H1 (cell line): ENCODE results near the gene ZNF281. TPM values are rescaled to one million over a fixed set of nuclear protein-coding genes. Genes with fewer than 3 reads are reported as not detected.

Experiments used
- EP300 ChIP-seq, 2 experiments: IDR thresholded peaks; 1 replicate in 1 of 2; 2 replicates in 1 of 2; pipeline ENCODE4 v1.6.1; 2011 to 2012; ENCODE audit warnings: low read depth in 2 of 2, low read length in 2 of 2, mild to moderate bottlenecking in 2 of 2, borderline replicate concordance in 1 of 2, inconsistent platforms in 1 of 2, moderate library complexity in 1 of 2
- HDAC2 ChIP-seq, 2 experiments: fragments of 300-600 bp in 1 of 2; sonication (generic) in 1 of 2; IDR thresholded peaks; 2 replicates each; pipeline ENCODE4 v1.6.1; 2011 to 2012; ENCODE audit warnings: low read depth in 2 of 2, low read length in 2 of 2, mild to moderate bottlenecking in 2 of 2, moderate library complexity in 2 of 2, borderline replicate concordance in 1 of 2, inconsistent platforms in 1 of 2
- KDM5A ChIP-seq: fragments of 200-600 bp; IDR thresholded peaks from 2 replicates; pipeline ENCODE4 v1.7.1; 2012; ENCODE audit warnings: mild to moderate bottlenecking, low read length, inconsistent platforms, mixed read lengths
- RBBP5 ChIP-seq: IDR thresholded peaks from 2 replicates; pipeline ENCODE4 v1.7.1; 2012; ENCODE audit warnings: low read depth, mild to moderate bottlenecking, inconsistent platforms, low read length, moderate library complexity, borderline replicate concordance
- SAP30 ChIP-seq: fragments of 300-600 bp; sonication (generic); IDR thresholded peaks from 2 replicates; pipeline ENCODE4 v1.7.1; 2012; ENCODE audit warnings: low read length, moderate library complexity, mild to moderate bottlenecking, inconsistent platforms; ENCODE audit not compliant: insufficient read depth, insufficient replicate concordance
- SIX5 ChIP-seq: IDR thresholded peaks from 2 replicates; pipeline ENCODE4 v1.6.1; 2011; ENCODE audit warnings: mild to moderate bottlenecking, low read depth, low read length
- SP1 ChIP-seq: IDR thresholded peaks from 2 replicates; pipeline ENCODE4 v1.6.1; 2011; ENCODE audit warnings: low read depth, low read length
- TEAD4 ChIP-seq: IDR thresholded peaks from 2 replicates; pipeline ENCODE4 v1.6.1; 2012; ENCODE audit warnings: low read depth, low read length, inconsistent platforms, mixed read lengths
- polyA plus RNA-seq, 7 experiments: library from polyadenylated mRNA; depleted of rRNA in 3 of 7; stranded (reverse) in 5 of 7; unstranded in 2 of 7; fragments of >200 nt in 5 of 7; fragments of 200-250 nt in 2 of 7; gene quantifications; 1 replicate in 5 of 7; 2 replicates in 1 of 7; 4 replicates in 1 of 7; pipeline versions ENCODE4 v1.2.1 to v1.2.3, GENCODE V29; 2011 to 2013; ENCODE audit warnings: missing spikeins in 2 of 7, mixed read lengths in 2 of 7
- total RNA-seq: library from RNA; stranded (reverse); fragmentation: NEBNext Ultra II Directional; extraction: Animal tissue kit (Norgen Biotek cat#: 25700); gene quantifications from 2 replicates; pipeline ENCODE4 v1.2.1, GENCODE V29; 2021
- TF ChIP-seq, protein P1 (sequence below): fragments of 300-600 bp; sonication (generic); IDR thresholded peaks from 2 replicates; pipeline ENCODE4 v1.7.1; 2012; ENCODE audit warnings: low read length, moderate library complexity, mild to moderate bottlenecking, inconsistent platforms; ENCODE audit not compliant: insufficient replicate concordance
- TF ChIP-seq, protein P2 (sequence below): IDR thresholded peaks from 2 replicates; pipeline ENCODE4 v1.6.1; 2012; ENCODE audit warnings: inconsistent platforms

ZNF281 gene
- total and polyA plus RNA-seq, 2 of the 8 experiments (the other 6 are each of a cell fraction or from before 2014, with no cell fraction given) = 19.5 to 61.4 TPM

DNA sequence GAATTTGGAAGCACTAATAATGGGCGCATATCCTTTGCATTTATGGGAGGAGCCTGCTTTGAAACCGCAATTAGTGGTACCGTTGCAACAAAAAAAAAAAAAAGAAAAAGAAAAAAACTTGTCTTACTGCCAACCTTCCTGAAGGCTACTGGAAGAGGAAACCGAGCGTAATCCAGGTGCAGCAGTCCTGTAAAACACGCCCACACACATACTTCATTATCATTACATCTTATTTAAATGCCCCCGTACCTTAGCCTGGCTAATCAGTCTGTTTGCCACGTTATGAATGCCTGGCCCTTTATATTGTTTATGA is 686 bp upstream of the ZNF281 start (continued):
- TF ChIP-seq, protein P1, sequence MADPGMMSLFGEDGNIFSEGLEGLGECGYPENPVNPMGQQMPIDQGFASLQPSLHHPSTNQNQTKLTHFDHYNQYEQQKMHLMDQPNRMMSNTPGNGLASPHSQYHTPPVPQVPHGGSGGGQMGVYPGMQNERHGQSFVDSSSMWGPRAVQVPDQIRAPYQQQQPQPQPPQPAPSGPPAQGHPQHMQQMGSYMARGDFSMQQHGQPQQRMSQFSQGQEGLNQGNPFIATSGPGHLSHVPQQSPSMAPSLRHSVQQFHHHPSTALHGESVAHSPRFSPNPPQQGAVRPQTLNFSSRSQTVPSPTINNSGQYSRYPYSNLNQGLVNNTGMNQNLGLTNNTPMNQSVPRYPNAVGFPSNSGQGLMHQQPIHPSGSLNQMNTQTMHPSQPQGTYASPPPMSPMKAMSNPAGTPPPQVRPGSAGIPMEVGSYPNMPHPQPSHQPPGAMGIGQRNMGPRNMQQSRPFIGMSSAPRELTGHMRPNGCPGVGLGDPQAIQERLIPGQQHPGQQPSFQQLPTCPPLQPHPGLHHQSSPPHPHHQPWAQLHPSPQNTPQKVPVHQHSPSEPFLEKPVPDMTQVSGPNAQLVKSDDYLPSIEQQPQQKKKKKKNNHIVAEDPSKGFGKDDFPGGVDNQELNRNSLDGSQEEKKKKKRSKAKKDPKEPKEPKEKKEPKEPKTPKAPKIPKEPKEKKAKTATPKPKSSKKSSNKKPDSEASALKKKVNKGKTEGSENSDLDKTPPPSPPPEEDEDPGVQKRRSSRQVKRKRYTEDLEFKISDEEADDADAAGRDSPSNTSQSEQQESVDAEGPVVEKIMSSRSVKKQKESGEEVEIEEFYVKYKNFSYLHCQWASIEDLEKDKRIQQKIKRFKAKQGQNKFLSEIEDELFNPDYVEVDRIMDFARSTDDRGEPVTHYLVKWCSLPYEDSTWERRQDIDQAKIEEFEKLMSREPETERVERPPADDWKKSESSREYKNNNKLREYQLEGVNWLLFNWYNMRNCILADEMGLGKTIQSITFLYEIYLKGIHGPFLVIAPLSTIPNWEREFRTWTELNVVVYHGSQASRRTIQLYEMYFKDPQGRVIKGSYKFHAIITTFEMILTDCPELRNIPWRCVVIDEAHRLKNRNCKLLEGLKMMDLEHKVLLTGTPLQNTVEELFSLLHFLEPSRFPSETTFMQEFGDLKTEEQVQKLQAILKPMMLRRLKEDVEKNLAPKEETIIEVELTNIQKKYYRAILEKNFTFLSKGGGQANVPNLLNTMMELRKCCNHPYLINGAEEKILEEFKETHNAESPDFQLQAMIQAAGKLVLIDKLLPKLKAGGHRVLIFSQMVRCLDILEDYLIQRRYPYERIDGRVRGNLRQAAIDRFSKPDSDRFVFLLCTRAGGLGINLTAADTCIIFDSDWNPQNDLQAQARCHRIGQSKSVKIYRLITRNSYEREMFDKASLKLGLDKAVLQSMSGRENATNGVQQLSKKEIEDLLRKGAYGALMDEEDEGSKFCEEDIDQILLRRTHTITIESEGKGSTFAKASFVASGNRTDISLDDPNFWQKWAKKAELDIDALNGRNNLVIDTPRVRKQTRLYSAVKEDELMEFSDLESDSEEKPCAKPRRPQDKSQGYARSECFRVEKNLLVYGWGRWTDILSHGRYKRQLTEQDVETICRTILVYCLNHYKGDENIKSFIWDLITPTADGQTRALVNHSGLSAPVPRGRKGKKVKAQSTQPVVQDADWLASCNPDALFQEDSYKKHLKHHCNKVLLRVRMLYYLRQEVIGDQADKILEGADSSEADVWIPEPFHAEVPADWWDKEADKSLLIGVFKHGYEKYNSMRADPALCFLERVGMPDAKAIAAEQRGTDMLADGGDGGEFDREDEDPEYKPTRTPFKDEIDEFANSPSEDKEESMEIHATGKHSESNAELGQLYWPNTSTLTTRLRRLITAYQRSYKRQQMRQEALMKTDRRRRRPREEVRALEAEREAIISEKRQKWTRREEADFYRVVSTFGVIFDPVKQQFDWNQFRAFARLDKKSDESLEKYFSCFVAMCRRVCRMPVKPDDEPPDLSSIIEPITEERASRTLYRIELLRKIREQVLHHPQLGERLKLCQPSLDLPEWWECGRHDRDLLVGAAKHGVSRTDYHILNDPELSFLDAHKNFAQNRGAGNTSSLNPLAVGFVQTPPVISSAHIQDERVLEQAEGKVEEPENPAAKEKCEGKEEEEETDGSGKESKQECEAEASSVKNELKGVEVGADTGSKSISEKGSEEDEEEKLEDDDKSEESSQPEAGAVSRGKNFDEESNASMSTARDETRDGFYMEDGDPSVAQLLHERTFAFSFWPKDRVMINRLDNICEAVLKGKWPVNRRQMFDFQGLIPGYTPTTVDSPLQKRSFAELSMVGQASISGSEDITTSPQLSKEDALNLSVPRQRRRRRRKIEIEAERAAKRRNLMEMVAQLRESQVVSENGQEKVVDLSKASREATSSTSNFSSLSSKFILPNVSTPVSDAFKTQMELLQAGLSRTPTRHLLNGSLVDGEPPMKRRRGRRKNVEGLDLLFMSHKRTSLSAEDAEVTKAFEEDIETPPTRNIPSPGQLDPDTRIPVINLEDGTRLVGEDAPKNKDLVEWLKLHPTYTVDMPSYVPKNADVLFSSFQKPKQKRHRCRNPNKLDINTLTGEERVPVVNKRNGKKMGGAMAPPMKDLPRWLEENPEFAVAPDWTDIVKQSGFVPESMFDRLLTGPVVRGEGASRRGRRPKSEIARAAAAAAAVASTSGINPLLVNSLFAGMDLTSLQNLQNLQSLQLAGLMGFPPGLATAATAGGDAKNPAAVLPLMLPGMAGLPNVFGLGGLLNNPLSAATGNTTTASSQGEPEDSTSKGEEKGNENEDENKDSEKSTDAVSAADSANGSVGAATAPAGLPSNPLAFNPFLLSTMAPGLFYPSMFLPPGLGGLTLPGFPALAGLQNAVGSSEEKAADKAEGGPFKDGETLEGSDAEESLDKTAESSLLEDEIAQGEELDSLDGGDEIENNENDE = peak; percentile 52
- TF ChIP-seq EP300 (IDR thresholded peaks at IDR 0.05; ENCODE audit: borderline replicate concordance in 1 of 2, low read depth in 2 of 2, low read length in 2 of 2) = no peak
- TF ChIP-seq RBBP5 = no peak
- no peak for TF ChIP-seq SAP30
- TF ChIP-seq HDAC2 (IDR thresholded peaks at IDR 0.05; ENCODE audit: borderline replicate concordance in 1 of 2, low read depth in 2 of 2, low read length in 2 of 2) = no peak
- TF ChIP-seq, protein P2, sequence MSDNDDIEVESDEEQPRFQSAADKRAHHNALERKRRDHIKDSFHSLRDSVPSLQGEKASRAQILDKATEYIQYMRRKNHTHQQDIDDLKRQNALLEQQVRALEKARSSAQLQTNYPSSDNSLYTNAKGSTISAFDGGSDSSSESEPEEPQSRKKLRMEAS = no peak
- no peak for TF ChIP-seq KDM5A
- TF ChIP-seq TEAD4 = no peak
- no peak for TF ChIP-seq SIX5
- TF ChIP-seq SP1 = peak; percentile 56; the same call in 1 of the 2 replicates
